Non-pigmented ciliary epithelial cell (primary cell): ENCODE data around the gene TMEM44.

ENCODE experiments used
- DNase-seq: peaks from one replicate; pipeline ENCODE4 v3.0.0-alpha.2; 2010; ENCODE audit warnings: low read depth

The TMEM44 gene

DNA sequence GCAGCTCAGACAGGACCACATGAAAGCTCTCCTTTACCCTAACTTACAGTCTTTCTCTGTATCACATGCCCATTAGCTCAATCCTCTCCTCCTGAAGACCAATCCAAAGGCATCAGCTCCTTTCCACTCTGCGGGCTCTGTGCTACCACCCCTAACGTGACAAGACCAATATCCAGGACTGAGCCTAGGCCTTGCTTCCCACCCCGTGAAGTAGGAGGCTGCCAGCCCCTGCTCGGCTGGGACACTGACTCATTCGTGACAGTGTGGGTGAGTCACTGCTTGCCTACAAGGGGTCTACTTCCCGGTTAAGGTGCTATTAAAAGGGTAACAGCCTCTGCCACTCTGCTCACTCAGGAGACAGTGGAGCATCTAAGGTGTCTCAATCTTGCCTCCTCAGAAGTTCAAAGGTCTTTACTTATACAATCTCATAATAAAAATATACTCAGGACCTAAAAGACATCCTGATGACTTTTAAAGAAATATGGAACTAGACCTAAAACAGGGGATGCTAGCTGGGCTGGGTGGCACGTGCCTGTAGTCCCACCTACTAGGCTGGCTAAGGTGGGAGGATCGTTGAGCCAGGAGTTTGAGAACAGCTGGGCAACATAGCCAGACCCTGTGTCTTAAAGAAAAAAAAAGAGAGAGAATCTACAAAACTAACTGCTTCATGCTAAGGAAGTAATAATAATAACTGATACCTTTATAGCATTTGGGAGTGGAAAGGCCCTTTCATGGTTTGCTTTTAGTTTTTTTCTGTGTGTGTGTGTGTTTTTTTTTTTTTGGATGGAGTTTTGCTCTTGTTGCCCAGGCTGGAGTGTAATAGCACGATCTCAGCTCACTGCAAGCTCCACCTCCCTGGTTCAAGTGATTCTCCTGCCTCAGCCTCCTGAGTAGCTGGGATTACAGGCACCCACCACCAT, 55.0 kb downstream of the TMEM44 start:
- DNase-seq: peak; percentile 70

DNA sequence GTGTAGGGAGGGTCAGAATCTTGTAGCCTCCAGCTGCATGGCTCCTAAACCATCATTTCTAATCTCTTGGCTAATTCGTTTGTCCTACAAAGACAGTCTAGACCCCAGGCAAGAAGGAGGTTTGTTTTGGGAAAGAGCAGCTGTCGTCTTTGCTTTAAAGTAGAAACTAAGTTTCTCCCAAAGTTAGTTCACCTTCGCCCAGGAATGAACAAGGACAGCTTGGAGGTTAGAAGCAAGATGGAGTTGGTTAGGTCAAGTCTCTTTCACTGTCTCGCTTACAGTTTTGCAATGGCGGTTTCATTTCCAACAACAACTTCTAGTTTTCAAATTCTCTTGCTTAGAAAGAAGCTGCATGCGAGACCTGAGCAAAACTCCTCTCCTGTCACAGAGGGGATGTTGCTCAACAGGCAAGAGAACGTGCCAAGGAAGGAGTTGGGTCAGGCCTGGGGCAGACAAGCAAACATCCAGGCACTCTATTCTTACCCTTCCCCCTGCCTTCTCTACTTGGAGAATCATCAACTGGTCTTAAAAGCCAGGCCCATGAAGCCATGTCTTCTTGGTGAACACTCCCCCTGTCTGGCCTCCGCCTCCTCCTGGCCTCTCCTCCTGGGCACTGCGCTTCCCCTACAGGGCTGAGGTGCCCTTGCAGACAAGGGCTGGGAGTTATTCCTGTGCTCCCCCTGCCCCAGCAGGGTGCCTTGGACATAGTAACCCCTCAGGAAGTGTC, 57.6 kb downstream of the TMEM44 start:
- no peak for DNase-seq

- no peak for DNase-seq
Observed at GRCh38 chr3:194574639-194575483, 58.4 kb downstream of the TMEM44 start.

DNA sequence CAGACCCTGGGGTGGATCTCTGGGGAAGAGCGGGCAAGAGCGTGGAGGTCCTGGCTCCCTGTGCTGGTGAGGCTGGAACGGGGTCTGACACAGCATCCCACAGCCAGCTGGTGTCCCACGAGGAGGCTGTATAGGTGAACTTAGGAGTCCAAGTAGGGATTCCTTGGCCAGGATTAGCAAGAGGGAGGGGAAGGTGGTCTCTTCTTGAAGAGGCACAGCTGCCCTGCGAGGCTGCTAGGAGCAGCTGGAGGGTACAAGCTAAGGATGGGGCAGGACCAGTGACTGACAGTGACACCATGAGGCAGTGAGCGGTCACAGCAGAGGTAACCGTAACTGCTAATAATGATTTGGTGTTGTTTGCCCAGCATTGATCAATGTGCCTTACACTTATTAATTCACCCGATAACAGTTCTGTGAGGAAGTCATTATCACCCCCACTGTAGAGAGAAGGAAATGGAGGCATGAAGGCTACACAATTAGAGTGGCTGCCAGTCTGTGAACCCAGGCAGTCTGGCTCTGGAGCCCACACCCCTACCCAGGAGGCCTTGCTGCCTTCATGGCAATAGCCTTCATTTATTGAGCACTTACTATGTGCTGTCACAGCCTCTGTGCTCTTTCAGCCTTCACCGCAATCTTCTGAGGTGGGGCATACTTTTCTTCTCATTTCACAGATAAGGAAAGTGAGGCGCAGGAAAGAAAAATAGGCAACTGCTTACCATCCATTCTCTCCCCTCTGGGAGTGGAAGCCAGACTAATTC, 59.4 kb downstream of the TMEM44 start:
- no peak for DNase-seq

DNA sequence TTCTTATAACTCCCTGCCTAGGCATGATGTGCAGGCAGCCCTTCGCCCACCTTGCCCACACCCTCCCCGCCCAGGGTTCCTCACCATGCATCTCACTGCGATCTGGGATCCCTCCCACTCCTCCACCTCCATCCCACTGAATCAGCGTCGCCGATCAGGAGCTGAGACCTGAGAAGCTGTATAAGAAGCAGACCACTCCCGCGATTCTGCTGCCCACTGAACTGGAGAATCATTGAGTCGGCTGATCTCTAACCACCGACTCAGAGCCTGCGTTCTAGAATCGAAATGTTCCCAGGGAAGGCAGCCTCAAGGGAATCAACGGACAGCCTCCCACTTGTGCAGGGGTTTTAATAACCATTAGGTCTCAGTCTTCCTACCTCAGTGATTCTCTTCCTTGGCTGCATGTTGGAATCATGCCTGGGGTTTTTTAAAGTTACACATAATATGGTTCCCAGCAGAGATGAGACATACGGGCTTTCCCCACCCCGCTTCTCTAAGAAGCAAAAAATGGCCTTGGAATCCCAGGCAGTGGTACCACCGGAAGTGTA, 60.2 kb downstream of the TMEM44 start:
- no peak for DNase-seq

- DNase-seq: peak; percentile 76
Observed at GRCh38 chr3:194572143-194572789, 61.0 kb downstream of the TMEM44 start.

- DNase-seq: no peak
Observed at GRCh38 chr3:194571491-194572142, 61.6 kb downstream of the TMEM44 start.

DNA sequence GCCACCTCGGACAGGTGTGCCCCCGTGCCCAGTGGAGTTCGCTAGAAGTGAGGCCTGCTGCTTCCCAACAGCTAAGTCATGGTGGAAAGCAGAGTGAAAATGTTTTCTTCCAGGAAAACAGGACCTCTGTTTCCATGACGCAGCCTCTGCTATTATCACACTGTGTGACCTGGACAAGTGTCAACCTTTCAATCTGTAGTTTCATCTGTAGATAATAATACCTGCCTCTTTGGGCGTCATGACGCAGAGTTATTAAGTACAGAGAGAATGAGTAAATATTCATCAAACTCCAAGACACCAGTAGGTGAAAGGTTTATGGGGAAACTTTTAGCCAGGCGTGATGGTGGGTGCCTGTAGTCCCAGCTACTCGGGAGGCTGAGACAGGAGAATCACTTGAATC, 62.3 kb downstream of the TMEM44 start:
- no peak for DNase-seq

GRCh38 chr3:194570235-194570634, 63.0 kb downstream of the TMEM44 start:
- no peak for DNase-seq

GRCh38 chr3:194569252-194569651, 64.0 kb downstream of the TMEM44 start:
- DNase-seq: no peak

DNA sequence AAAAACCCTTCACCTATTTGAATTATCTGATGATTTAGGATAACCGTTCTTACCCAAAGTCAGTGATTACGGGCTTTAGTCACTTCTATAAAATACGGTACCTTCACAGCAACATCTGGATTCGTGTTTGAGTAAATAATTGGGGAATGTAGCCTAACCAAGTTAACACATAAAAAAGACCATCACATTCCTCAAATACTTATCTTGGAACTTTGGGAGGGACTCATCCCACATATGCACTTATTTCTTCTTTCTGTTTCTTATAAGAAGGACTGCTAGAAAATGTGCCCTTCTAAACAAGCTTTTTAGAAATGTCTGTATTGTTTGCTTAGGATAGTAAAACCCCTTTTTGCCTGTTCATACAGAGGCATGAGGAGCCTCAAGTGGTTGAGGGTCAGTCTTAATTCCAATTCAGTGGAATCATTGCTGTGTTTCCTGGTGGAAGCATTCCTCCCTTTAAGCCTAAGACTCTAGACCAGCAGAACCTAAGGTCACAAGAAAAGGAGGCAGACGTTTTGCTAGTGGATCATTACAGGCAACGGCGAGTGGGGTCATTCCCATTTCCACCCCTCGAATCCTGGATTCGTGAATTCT, 67.5 kb downstream of the TMEM44 start:
- DNase-seq: no peak

DNA sequence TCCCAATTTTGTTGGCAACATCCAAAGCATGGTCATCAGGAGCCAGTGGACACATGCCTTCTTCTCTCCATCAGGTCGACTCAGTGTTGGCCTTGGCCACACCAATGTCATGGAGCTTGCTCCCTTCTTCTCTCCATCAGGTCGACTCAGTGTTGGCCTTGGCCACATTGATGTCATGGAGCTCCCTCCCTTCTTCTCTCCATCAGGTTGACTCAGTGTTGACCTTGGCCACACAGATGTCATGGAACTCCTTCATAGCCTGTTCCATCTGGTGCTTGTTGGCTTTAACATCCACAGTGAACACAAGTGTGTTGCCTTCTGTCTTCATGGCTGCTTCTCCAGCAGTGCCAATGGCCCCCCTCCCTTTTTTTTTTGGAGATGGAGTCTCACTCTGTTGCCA, 70.2 kb downstream of the TMEM44 start:
- DNase-seq: no peak

DNA sequence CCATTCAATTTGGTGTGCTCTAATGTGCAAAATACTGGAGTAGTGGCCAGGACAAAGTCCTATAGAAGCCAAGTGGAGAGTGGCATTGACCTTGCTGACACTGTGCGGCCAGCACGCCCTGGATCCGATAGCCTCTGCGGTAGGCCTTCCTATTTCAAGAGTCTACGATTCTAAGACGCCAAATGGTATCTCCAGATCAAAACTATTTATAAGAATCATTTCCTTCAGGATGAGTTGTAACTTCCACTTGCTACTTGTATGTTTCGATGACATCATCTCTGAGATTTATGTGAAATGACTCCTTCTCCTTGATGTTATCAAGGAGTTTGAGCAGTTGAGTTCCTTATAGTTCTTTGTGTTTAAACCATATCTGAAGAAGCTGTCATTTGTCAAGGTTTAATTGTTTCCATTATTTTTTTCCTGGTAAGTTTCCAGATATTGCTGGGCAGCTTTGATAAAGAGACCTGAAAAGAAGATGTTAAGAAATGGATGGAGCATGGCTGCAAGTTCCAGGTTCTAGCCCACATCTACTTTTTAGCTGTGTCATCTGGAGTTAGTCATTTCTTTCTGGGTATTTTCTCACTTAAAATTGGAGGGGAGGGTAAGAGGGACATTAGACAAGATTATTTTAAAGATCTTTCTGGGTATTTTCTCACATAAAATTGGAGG, 71.8 kb downstream of the TMEM44 start:
- DNase-seq: peak; percentile 55

GRCh38 chr3:194560047-194560446, 73.2 kb downstream of the TMEM44 start:
- no peak for DNase-seq

DNA sequence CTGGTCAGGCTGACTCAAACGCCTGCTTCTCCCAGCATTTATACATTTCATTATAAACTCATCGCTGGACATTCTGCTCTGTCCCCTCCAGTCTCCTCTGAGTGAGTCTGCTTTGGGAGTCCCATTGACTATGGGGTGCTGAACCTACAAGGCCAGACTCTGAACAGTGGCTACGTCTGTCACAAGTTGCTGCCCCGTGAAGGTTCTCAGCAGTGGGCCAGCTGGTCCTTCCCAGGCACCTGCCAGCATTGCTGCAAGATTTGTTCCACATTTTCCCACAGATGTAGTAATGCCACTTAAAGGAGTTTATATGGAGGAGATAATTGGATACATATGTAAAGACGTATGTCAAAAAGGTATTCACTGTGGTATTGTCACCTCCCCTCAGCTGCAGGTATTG, 73.7 kb downstream of the TMEM44 start:
- DNase-seq: no peak

GRCh38 chr3:194556086-194557056, 76.8 kb downstream of the TMEM44 start:
- no peak for DNase-seq

DNA sequence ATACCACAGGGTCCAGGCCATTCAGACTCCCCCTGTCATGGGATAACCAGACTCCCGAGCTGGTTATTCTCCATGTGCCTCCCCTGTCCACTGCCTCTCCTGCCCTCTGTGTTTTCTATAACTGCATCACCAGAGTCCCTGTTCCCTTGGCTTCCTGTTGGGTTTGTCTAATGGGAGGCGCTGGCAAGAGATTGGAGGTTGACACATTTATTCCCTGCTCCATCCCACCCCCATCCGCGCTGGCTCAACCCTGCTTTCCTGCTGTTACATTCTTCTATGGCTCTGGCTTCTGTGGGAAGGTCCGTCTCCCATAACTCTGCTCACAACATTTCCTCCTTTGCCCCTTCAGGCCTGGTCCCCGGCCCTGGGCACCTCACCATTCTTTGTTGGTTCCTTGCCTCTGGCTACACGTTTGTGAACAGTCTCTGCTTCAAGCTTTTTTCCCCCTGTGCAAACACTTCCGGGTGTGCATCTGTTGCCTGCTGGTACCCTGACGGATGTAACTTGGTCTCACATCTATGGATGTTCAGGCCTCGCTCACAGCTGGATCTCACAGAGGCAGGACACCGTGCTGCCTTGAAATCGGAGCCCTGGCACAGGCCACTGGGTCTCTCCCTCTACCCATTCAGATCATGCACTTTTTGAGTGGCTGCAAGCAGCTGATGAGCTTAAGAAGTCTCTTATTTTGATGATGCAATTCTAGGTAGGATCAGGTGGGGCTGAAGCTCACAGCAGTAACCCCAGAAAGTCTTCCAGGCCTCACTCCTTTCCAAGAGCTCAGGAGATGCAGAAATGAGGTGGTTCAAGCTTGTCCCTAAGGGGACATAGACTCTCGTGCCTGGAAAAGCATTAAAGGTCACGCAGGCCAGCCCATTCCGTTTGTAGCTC, 77.8 kb downstream of the TMEM44 start:
- no peak for DNase-seq
